Calu3 (cell line): ENCODE measurements around the gene ARFGEF2. TPM values are rescaled to one million over a fixed set of nuclear protein-coding genes. Genes with fewer than 3 reads are reported as not detected.

Experiments used
- BruUV-seq: library from RNA; stranded (reverse); fragments of 400-500 nt; replicated peaks from 2 replicates; lab custom pipeline; 2021; lab: Mats Ljungman, UMichigan
- CTCF ChIA-PET: fragments of 300-600 bp; sonication (Branson Sonifier 250); formaldehyde crosslinking; loops from one replicate; lab custom pipeline; 2022; ENCODE audit warnings: antibody characterized with exemption; lab: Charles Lee
- DNase-seq: peaks from one replicate; pipeline ENCODE4 v3.0.0; 2022
- H3K27ac Mint-ChIP-seq: one replicate; pipeline ENCODE4 v1.8.0; 2022; ENCODE audit warnings: mixed read lengths; ENCODE audit not compliant: unreplicated experiment
- H3K27me3 Mint-ChIP-seq: one replicate; pipeline ENCODE4 v1.8.0; 2022; ENCODE audit warnings: mixed read lengths; ENCODE audit not compliant: unreplicated experiment
- H3K36me3 Mint-ChIP-seq: one replicate; pipeline ENCODE4 v1.8.0; 2022; ENCODE audit warnings: mild to moderate bottlenecking, moderate library complexity, mixed read lengths; ENCODE audit not compliant: insufficient read depth, unreplicated experiment
- H3K4me1 Mint-ChIP-seq: one replicate; pipeline ENCODE4 v1.8.0; 2022; ENCODE audit warnings: mild to moderate bottlenecking, low read depth, mixed read lengths; ENCODE audit not compliant: unreplicated experiment
- H3K4me3 Mint-ChIP-seq: one replicate; pipeline ENCODE4 v1.8.0; 2022; ENCODE audit warnings: mild to moderate bottlenecking, low read depth, moderate library complexity, mixed read lengths; ENCODE audit not compliant: unreplicated experiment
- H3K9me3 Mint-ChIP-seq: one replicate; pipeline ENCODE4 v1.8.0; 2022; ENCODE audit warnings: low read depth, mixed read lengths; ENCODE audit not compliant: unreplicated experiment
- intact Hi-C: fragments of 100-400 bp; cut with micrococcal nuclease; formaldehyde crosslinking; loops from one replicate; pipeline ENCODE4 v1.10.0; 2022; ENCODE audit not compliant: unreplicated experiment
- total RNA-seq: library from RNA; stranded (reverse); gene quantifications from 2 replicates; pipeline ENCODE4 v1.2.3, GENCODE V29; 2022
- TF ChIP-seq, protein P1 (sequence below): fragments of 200-600 bp; IDR thresholded peaks from one replicate; pipeline ENCODE4 v1.8.0; 2022; ENCODE audit warnings: antibody characterized with exemption; ENCODE audit not compliant: unreplicated experiment

The ARFGEF2 gene
- total RNA-seq, 1 experiment from 2014 or later = 59.2 TPM

DNA sequence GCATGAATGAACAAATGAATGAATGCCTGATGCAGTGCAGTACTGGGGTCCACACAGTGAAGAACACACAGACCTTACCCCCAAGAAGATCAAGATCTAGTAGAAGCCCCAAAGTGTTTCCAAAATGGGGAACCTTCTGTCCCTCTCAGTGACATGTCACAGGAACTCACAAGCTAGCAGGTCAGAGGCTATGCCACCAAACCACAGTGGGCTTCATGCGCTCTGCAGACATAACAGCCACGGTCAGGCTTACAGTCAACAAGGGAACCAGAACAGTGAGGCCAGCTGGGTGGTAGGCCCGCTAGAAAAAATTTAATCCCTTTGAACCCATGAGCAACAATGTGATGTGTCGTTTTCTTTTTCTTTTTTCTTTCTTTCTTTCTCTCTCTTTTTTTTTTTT is 20.2 kb upstream of the ARFGEF2 start:
- Mint-ChIP-seq H3K9me3 (no peaks in the 10 kb centered on the region), H3K4me3 (no peak overlapping the region), H3K36me3 (no peaks in the 10 kb centered on the region), H3K4me1 (peaks cover 36% of the 10 kb centered on the region), H3K27me3 (peaks cover 82% of the 10 kb centered on the region), H3K27ac (no peak overlapping the region)
- TF ChIP-seq, protein P1, sequence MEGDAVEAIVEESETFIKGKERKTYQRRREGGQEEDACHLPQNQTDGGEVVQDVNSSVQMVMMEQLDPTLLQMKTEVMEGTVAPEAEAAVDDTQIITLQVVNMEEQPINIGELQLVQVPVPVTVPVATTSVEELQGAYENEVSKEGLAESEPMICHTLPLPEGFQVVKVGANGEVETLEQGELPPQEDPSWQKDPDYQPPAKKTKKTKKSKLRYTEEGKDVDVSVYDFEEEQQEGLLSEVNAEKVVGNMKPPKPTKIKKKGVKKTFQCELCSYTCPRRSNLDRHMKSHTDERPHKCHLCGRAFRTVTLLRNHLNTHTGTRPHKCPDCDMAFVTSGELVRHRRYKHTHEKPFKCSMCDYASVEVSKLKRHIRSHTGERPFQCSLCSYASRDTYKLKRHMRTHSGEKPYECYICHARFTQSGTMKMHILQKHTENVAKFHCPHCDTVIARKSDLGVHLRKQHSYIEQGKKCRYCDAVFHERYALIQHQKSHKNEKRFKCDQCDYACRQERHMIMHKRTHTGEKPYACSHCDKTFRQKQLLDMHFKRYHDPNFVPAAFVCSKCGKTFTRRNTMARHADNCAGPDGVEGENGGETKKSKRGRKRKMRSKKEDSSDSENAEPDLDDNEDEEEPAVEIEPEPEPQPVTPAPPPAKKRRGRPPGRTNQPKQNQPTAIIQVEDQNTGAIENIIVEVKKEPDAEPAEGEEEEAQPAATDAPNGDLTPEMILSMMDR = no peak
- DNase-seq = no peak
- BruUV-seq = no TSS peak
- intact Hi-C loops = no loop called here
- CTCF ChIA-PET = interaction anchor here (0.7 to 2.2 kb wide), 3 partner anchors 11 to 244 kb away, joined by 3 to 14 read pairs (median 11); no protein-coding TSS in a partner anchor

DNA sequence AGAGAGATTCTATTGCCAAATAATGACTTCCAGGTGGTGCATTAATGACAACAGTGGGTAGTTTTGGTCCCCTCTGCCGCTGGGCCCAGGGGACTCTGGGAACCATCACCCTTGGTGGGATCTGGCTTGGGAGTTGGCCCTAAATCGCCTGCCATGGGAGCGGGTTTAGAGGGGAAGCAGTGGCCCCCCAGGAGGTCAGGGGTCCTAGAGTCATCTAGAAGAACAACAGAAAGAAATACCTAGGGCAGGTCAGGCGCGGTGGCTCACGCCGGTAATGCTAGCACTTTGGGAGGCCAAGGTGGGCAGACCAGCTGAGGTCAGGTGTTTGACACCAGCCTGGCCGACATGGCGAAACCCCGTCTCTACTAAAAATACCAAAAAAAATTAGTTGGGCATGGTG is 17.8 kb upstream of the ARFGEF2 start:
- no peak overlapping the region for H3K4me3 Mint-ChIP-seq
- TF ChIP-seq, protein P1 = no peak
- BruUV-seq = no TSS peak
- H3K4me1 Mint-ChIP-seq = peaks cover 33% of the 10 kb centered on the region
- DNase-seq = no peak
- H3K27ac Mint-ChIP-seq = no peak overlapping the region
- CTCF ChIA-PET = interaction anchor here (8.4 kb wide), 1 partner anchor 246 kb away, joined by 120 read pairs; no protein-coding TSS in a partner anchor
- H3K27me3 Mint-ChIP-seq = peaks cover 94% of the 10 kb centered on the region
- intact Hi-C loops = no loop called here
- H3K9me3 Mint-ChIP-seq = no peaks in the 10 kb centered on the region
- H3K36me3 Mint-ChIP-seq = no peaks in the 10 kb centered on the region

DNA sequence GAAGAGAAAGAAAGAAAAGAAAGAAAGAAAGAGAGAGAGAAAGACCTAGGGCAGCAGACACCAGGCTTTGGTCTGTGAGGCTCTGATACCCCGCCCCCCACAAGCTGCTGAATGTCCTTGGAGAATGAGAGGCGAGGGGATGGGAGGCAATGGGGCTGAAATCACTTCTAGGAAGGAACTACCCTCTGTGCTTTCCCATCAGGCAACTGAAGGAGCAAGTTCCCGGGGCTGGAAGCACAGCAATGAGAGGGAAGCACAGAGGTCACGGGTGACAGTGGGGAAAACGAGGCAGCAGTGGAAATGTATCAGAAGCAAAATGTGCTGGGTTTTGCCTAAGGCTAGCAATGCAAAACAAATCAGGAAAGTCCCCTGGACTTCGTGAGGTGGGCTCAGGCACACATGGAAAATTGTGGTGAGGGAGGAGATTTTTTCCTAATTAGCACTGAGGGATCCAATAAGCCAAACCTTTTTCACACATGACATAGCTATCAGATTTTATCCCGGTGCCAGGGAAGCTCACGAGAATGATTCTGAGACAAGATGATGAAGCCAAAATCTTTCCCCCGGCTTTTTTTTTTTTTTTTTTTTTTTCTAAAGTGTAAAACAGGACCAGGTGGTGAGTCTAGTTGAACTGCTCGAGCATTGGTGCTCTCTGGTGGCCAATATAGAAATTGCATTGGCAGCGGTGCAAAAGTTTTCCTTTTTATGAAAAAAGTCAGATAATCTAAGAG is 16.8 kb upstream of the ARFGEF2 start:
- intact Hi-C loops = loop anchor here (1.0 kb wide), 1 partner anchor 247 kb away; no protein-coding TSS in a partner anchor
- Mint-ChIP-seq H3K9me3 (no peaks in the 10 kb centered on the region), H3K27me3 (peaks cover 84% of the 10 kb centered on the region), H3K27ac (no peak overlapping the region), H3K4me1 (peaks cover 33% of the 10 kb centered on the region), H3K36me3 (no peaks in the 10 kb centered on the region), H3K4me3 (no peak overlapping the region)
- peak; percentile 75 for DNase-seq
- BruUV-seq = no TSS peak
- TF ChIP-seq, protein P1 = peak; percentile 87
- CTCF ChIA-PET = interaction anchor here (0.6 to 8.4 kb wide), 12 partner anchors 20 to 1452 kb away, joined by 3 to 120 read pairs (median 4); no protein-coding TSS in a partner anchor

DNA sequence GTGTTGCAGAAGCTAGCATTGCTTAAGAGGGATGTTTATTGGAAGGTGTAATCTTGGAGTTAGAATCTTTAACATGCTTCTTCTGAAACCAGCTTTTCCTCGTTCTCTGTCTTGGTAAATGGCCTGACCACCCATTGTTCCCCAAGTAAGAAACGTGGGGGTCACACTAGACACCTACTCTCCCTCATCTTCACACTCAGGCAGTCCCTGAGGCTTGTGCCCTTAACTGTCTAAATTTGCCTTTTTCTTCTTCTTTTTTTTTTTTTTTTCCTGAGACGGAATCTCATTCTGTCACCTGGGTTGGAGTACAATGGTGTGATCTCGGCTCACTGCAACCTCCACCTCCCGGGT is 16.2 kb upstream of the ARFGEF2 start:
- TF ChIP-seq, protein P1 = no peak
- no TSS peak for BruUV-seq
- H3K4me1 Mint-ChIP-seq = peaks cover 33% of the 10 kb centered on the region
- DNase-seq = no peak
- no peaks in the 10 kb centered on the region for H3K9me3 Mint-ChIP-seq
- H3K4me3 Mint-ChIP-seq = no peak overlapping the region
- H3K27ac Mint-ChIP-seq = no peak overlapping the region
- no peaks in the 10 kb centered on the region for H3K36me3 Mint-ChIP-seq
- intact Hi-C loops = loop anchor here (1.0 kb wide), 1 partner anchor 248 kb away; no protein-coding TSS in a partner anchor
- peaks cover 79% of the 10 kb centered on the region for H3K27me3 Mint-ChIP-seq
- CTCF ChIA-PET = interaction anchor here (0.7 to 8.4 kb wide), 4 partner anchors 19 to 248 kb away, joined by 4 to 120 read pairs (median 5); no protein-coding TSS in a partner anchor
